ENCODE data around the gene CLTRN. TPM values are rescaled to one million over a fixed set of nuclear protein-coding genes. Genes with fewer than 3 reads are reported as not detected.
A peak's percentile ranks its signal among the peaks of the same experiment; 100 is the strongest.

The CLTRN gene
- total RNA-seq, 1 experiment from 2014 or later: 1.8 TPM

DNA sequence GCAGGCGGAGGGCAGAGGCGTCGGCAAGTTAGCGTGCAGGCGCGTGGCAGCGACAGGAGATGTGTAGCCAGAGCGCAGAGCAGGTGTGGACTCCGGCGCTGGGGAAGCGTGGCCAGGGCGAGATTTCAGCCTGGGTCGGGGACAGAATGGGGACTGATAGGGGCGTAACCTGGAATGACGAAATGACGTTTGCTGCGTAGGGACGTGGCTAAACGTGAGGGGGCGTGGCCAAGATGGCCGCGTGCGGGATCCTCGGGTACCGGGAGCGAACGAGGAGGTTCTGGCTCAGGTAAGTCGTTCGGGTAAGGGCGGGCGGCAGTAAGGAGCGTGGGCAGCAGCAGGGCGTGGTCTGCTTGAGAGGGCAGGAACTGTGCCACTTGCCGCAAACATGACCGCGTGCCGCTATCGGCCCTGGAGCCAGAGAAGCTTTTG is 10.9 kb upstream of the CLTRN start:
- H3K4me2 ChIP-seq (ENCODE audit: insufficient read depth, insufficient read length, low read length): peak overlapping the region; percentile 93

More for the DNA sequence above, 10.9 kb upstream of the CLTRN start:
- Histone ChIP-seq H3K56ac (ENCODE audit: insufficient read length, low read depth, low read length) (peak overlapping the region; percentile 34), H3K4me1 (ENCODE audit: insufficient read depth, low read length) (peaks cover 3% of the 10 kb centered on the region; the same call in 1 of the 2 replicates), H2BK15ac (ENCODE audit: low read depth, low read length) (no peak overlapping the region), H3K27me3 (ENCODE audit: insufficient read depth, low read length) (no peaks in the 10 kb centered on the region), H3K9me3 (ENCODE audit: control insufficient read depth, low read depth, low read length) (no peaks in the 10 kb centered on the region), H3K18ac (ENCODE audit: insufficient read length, low read depth, low read length) (peak overlapping the region; percentile 92), H3K9ac (ENCODE audit: extremely low read depth, insufficient read length, low read length) (peak overlapping the region; percentile 93), H2BK120ac (ENCODE audit: low read depth, low read length, poor library complexity, severe bottlenecking) (no peak overlapping the region), H2AK5ac (ENCODE audit: insufficient read length, low read length) (no peak overlapping the region), H2AFZ (ENCODE audit: low read length) (no peak overlapping the region), H3K79me1 (ENCODE audit: insufficient read depth, low read depth, low read length, poor library complexity, severe bottlenecking) (no peaks in the 10 kb centered on the region), H4K8ac (replicated peaks; ENCODE audit: insufficient read length, low read depth, low read length) (no peak overlapping the region), H3K79me2 (ENCODE audit: insufficient read depth, low read length) (peaks cover 29% of the 10 kb centered on the region; the same call in 1 of the 2 replicates), H4K5ac (ENCODE audit: insufficient read length, low read depth, low read length) (peak overlapping the region; percentile 47), H3K14ac (ENCODE audit: insufficient read depth, low read length) (peak overlapping the region; percentile 95), H2BK20ac (ENCODE audit: low read depth, low read length, poor library complexity, severe bottlenecking) (no peak overlapping the region), H3K27ac (ENCODE audit: insufficient read length, low read depth, low read length) (peak overlapping the region; percentile 73), H3T11ph (ENCODE audit: low read length) (no peak overlapping the region), H2BK12ac (ENCODE audit: insufficient read length, low read depth, low read length) (no peak overlapping the region), H3K23ac (ENCODE audit: insufficient read length, low read depth, low read length) (no peak overlapping the region), H2BK5ac (ENCODE audit: insufficient read length, low read length) (peak overlapping the region; percentile 24), H4K20me1 (ENCODE audit: control insufficient read depth, insufficient read depth, insufficient read length) (no peaks in the 10 kb centered on the region), H4K91ac (ENCODE audit: insufficient read length, low read depth, low read length) (no peak overlapping the region), H3K4ac (ENCODE audit: low read depth, low read length) (no peak overlapping the region), H3K23me2 (ENCODE audit: insufficient read length, low read depth, low read length, poor library complexity, severe bottlenecking) (no peaks in the 10 kb centered on the region)
- no CpG with 5 or more reads among the region's 38 CpGs for WGBS (ENCODE audit: extremely low coverage, insufficient read length, low lambda C conversion rate)
- H3K4me3 Mint-ChIP-seq: no peak overlapping the region
- TF ChIP-seq, protein P1, sequence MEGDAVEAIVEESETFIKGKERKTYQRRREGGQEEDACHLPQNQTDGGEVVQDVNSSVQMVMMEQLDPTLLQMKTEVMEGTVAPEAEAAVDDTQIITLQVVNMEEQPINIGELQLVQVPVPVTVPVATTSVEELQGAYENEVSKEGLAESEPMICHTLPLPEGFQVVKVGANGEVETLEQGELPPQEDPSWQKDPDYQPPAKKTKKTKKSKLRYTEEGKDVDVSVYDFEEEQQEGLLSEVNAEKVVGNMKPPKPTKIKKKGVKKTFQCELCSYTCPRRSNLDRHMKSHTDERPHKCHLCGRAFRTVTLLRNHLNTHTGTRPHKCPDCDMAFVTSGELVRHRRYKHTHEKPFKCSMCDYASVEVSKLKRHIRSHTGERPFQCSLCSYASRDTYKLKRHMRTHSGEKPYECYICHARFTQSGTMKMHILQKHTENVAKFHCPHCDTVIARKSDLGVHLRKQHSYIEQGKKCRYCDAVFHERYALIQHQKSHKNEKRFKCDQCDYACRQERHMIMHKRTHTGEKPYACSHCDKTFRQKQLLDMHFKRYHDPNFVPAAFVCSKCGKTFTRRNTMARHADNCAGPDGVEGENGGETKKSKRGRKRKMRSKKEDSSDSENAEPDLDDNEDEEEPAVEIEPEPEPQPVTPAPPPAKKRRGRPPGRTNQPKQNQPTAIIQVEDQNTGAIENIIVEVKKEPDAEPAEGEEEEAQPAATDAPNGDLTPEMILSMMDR (conservative IDR thresholded peaks at IDR 0.05): no peak
- peaks cover 3 to 5% (median 5%) of the 10 kb centered on the region in 3 experiments; a peak in 6 of 7 replicates for H3K36me3 Mint-ChIP-seq (ENCODE audit: insufficient read depth in 1 of 3, low read depth in 3 of 3)
- H3K9me3 Mint-ChIP-seq: peaks cover 4 to 5% of the 10 kb centered on the region in 2 experiments; a peak in 3 of 5 replicates
- DNase-seq: peak; percentile 79
- H3K4me1 Mint-ChIP-seq: peaks cover 13 to 14% of the 10 kb centered on the region in 2 experiments
- H3K27ac Mint-ChIP-seq: no peak overlapping the region; a peak in 1 of 7 replicates
- no peaks in the 10 kb centered on the region; the same call in none of the 2 replicates for H3K27me3 Mint-ChIP-seq (ENCODE audit: low read depth)

All from H9 (cell line).